Aorta (tissue), 5 donors: ENCODE data around the gene IQGAP2. TPM values are rescaled to one million over a fixed set of nuclear protein-coding genes. Genes with fewer than 3 reads are reported as not detected.
"Not testable (repeated sequence)": the region's sequence is repeated elsewhere in the genome, so short reads cannot be mapped to it uniquely, and the experiment has no call there.

Experiments
- ATAC-seq: fragments of 200-7000 bp; cut with Tn5 transposase; one replicate; pipeline ENCODE4 v1.9.1; 2022; ENCODE audit warnings: moderate library complexity; ENCODE audit not compliant: low FRiP score
- DNase-seq, 2 donors: peaks; one replicate each; pipeline ENCODE4 v3.0.0-alpha.2; 2020
- H3K27ac ChIP-seq, 2 donors: one replicate each; pipeline ENCODE4 v1.5.1; 2013; ENCODE audit warnings: low read length in 2 of 2, mild to moderate bottlenecking in 2 of 2, moderate library complexity in 2 of 2, control low read depth in 1 of 2, inconsistent platforms in 1 of 2, low read depth in 1 of 2
- H3K27me3 ChIP-seq, 2 donors: one replicate each; pipeline ENCODE4 v1.6.1; 2013; ENCODE audit warnings: control low read depth in 1 of 2, low read length in 1 of 2, mild to moderate bottlenecking in 1 of 2, moderate library complexity in 1 of 2; ENCODE audit not compliant: insufficient read depth in 2 of 2, control insufficient read depth in 1 of 2
- H3K36me3 ChIP-seq, 2 donors: one replicate each; pipeline ENCODE4 v1.6.1; 2013; ENCODE audit warnings: control low read depth in 1 of 2, low read length in 1 of 2, mild to moderate bottlenecking in 1 of 2; ENCODE audit not compliant: insufficient read depth in 2 of 2, control insufficient read depth in 1 of 2
- H3K4me1 ChIP-seq, 2 donors: one replicate each; pipeline ENCODE4 v1.6.1; 2013; ENCODE audit warnings: low read length in 2 of 2, control low read depth in 1 of 2, mild to moderate bottlenecking in 1 of 2, moderate library complexity in 1 of 2; ENCODE audit not compliant: insufficient read depth in 2 of 2, control insufficient read depth in 1 of 2
- H3K4me3 ChIP-seq, 2 donors: one replicate each; pipeline ENCODE4 v1.5.1; 2013; ENCODE audit warnings: low read length in 2 of 2, control low read depth in 1 of 2, mild to moderate bottlenecking in 1 of 2
- H3K9me3 ChIP-seq: one replicate; pipeline ENCODE4 v1.6.1; 2013; ENCODE audit warnings: mild to moderate bottlenecking, low read length; ENCODE audit not compliant: control insufficient read depth
- WGBS, 2 donors: extraction: QIAGEN DNeasy Blood & Tissue Kit; methylation state at CpG; one replicate each; pipeline ENCODE4 v1.1.7; 2013; 5-methylcytosine and 5-hydroxymethylcytosine counted together
- intact Hi-C, 2 donors: fragments of 100-400 bp; cut with DNase I; formaldehyde crosslinking; loops; one replicate each; pipeline versions ENCODE4 v1.14.2 to v1.15.0; 2022
- polyA plus RNA-seq, 2 donors: library from polyadenylated mRNA; stranded (reverse); fragments of 200-250 nt; gene quantifications; one replicate each; pipeline ENCODE4 v1.2.3, GENCODE V29; 2013
- total RNA-seq, 2 donors: library from RNA; stranded (reverse); fragmentation: NEBNext Ultra II Directional; extraction: Animal tissue kit (Norgen Biotek cat#: 25700); gene quantifications; one replicate each; pipeline ENCODE4 v1.2.1, GENCODE V29; 2021
- donor health status: healthy with polysubstance abuse.
- donor health status: Bipolar disorder and iron deficiency.
- donor health status: DM: no; HTN: no; CAD: no.
- donor health status: DM: no; HTN: no; CAD: no.
- donor health status: DM: yes; HTN: yes; CAD: no.

IQGAP2 gene
- total and polyA plus RNA-seq, 4 donors: 2.6 to 40.2 (median 20.4) TPM

- H3K4me1 ChIP-seq, H3K27me3 ChIP-seq, DNase-seq, H3K36me3 ChIP-seq, H3K4me3 ChIP-seq, intact Hi-C loops, H3K9me3 ChIP-seq, H3K27ac ChIP-seq, ATAC-seq: not testable (repeated sequence)
- WGBS, 2 donors: 82 to 88% methylated on average over 3 of the region's 3 CpGs
Measured at GRCh38 chr5:76437507-76437906, 34.4 kb downstream of the IQGAP2 start.

GRCh38 chr5:76438025-76438424 is 34.9 kb downstream of the IQGAP2 start:
- H3K9me3 ChIP-seq: no peaks in the 10 kb centered on the region
- intact Hi-C loops: no loop called here
- H3K27me3 ChIP-seq: no peaks in the 10 kb centered on the region
- no peaks in the 10 kb centered on the region for H3K36me3 ChIP-seq
- DNase-seq (no peak), ATAC-seq (no peak)
- no peaks in the 10 kb centered on the region for H3K4me1 ChIP-seq
- H3K4me3 ChIP-seq: no peak overlapping the region
- no peak overlapping the region for H3K27ac ChIP-seq
- 83 to 86% methylated on average over 1 of the region's 1 CpG for WGBS, 2 donors

GRCh38 chr5:76439201-76439600 is 36.1 kb downstream of the IQGAP2 start:
- H3K4me1 ChIP-seq: no peaks in the 10 kb centered on the region
- WGBS, 2 donors: 86 to 94% methylated on average over 1 of the region's 1 CpG
- H3K36me3 ChIP-seq: no peaks in the 10 kb centered on the region
- intact Hi-C loops: no loop called here
- no peaks in the 10 kb centered on the region for H3K9me3 ChIP-seq
- H3K27ac ChIP-seq: no peak overlapping the region
- no peak for ATAC-seq
- no peak overlapping the region for H3K4me3 ChIP-seq
- DNase-seq: no peak
- no peaks in the 10 kb centered on the region for H3K27me3 ChIP-seq

GRCh38 chr5:76439929-76440328 is 36.8 kb downstream of the IQGAP2 start:
- Histone ChIP-seq H3K4me3 (no peak overlapping the region), H3K4me1 (no peaks in the 10 kb centered on the region), H3K27me3 (no peaks in the 10 kb centered on the region), H3K9me3 (no peaks in the 10 kb centered on the region), H3K27ac (no peak overlapping the region), H3K36me3 (no peaks in the 10 kb centered on the region)
- DNase-seq: no peak
- intact Hi-C loops: no loop called here
- ATAC-seq: no peak

GRCh38 chr5:76441101-76441500 is 38.0 kb downstream of the IQGAP2 start:
- DNase-seq (no peak), ATAC-seq (no peak)
- no peaks in the 10 kb centered on the region for H3K4me1 ChIP-seq
- no peaks in the 10 kb centered on the region for H3K27me3 ChIP-seq
- H3K4me3 ChIP-seq: no peak overlapping the region
- intact Hi-C loops: no loop called here
- no peaks in the 10 kb centered on the region for H3K36me3 ChIP-seq
- no peak overlapping the region for H3K27ac ChIP-seq
- no peaks in the 10 kb centered on the region for H3K9me3 ChIP-seq
- WGBS, 2 donors: 91 to 92% methylated on average over 6 of the region's 6 CpGs

- ATAC-seq (no peak), DNase-seq (no peak)
- no peaks in the 10 kb centered on the region for H3K9me3 ChIP-seq
- H3K27me3 ChIP-seq: no peaks in the 10 kb centered on the region
- no peak overlapping the region for H3K4me3 ChIP-seq
- no peak overlapping the region for H3K27ac ChIP-seq
- H3K4me1 ChIP-seq: no peaks in the 10 kb centered on the region
- WGBS, 2 donors: 87 to 90% methylated on average over 6 of the region's 6 CpGs
- H3K36me3 ChIP-seq: no peaks in the 10 kb centered on the region
- intact Hi-C loops: no loop called here
Measured at GRCh38 chr5:76441890-76442673, 39.0 kb downstream of the IQGAP2 start.

GRCh38 chr5:76443066-76443800 is 40.1 kb downstream of the IQGAP2 start:
- H3K4me3 ChIP-seq: no peak overlapping the region
- ATAC-seq (no peak), DNase-seq (no peak)
- no peaks in the 10 kb centered on the region for H3K27me3 ChIP-seq
- no peaks in the 10 kb centered on the region for H3K36me3 ChIP-seq
- 53 to 61% methylated on average over 4 of the region's 4 CpGs for WGBS, 2 donors
- intact Hi-C loops: no loop called here
- H3K4me1 ChIP-seq: no peaks in the 10 kb centered on the region
- H3K9me3 ChIP-seq: no peaks in the 10 kb centered on the region
- no peak overlapping the region for H3K27ac ChIP-seq

- Histone ChIP-seq H3K4me1 (no peaks in the 10 kb centered on the region), H3K27ac (no peak overlapping the region), H3K4me3 (no peak overlapping the region), H3K36me3 (no peaks in the 10 kb centered on the region), H3K9me3 (peaks cover 2% of the 10 kb centered on the region), H3K27me3 (no peaks in the 10 kb centered on the region)
- DNase-seq: no peak
- ATAC-seq: no peak
- WGBS, 2 donors: 84% methylated on average over 4 of the region's 4 CpGs
- intact Hi-C loops: no loop called here
Measured at GRCh38 chr5:76445063-76445462, 42.0 kb downstream of the IQGAP2 start.

- 81 to 85% methylated on average over 5 of the region's 5 CpGs for WGBS, 2 donors
Measured at GRCh38 chr5:76445830-76446229, 42.7 kb downstream of the IQGAP2 start.

More at GRCh38 chr5:76445830-76446229, 42.7 kb downstream of the IQGAP2 start:
- no peaks in the 10 kb centered on the region for H3K27me3 ChIP-seq
- no peak overlapping the region for H3K4me3 ChIP-seq
- intact Hi-C loops: no loop called here
- no peak for ATAC-seq
- H3K4me1 ChIP-seq: no peaks in the 10 kb centered on the region
- H3K9me3 ChIP-seq: peaks cover 2% of the 10 kb centered on the region
- H3K36me3 ChIP-seq: no peaks in the 10 kb centered on the region
- H3K27ac ChIP-seq: no peak overlapping the region
- DNase-seq: no peak
